Measurements from ENCODE around the gene AMHR2.

GRCh38 chr12:53428741-53429140 is 5.1 kb downstream of the AMHR2 start:
- TF ChIP-seq CTCF (IDR thresholded peaks at IDR 0.05) (no peak), POLR2A (IDR thresholded peaks at IDR 0.05) (no peak)
